Measurements from ENCODE around the gene VWA5B1.

- TF ChIP-seq CTCF (optimal IDR thresholded peaks at IDR 0.05 in 1 of 3, IDR thresholded peaks at IDR 0.05 in 1 of 3, conservative IDR thresholded peaks at IDR 0.05 in 1 of 3; ENCODE audit: extremely low read depth in 1 of 3, insufficient read depth in 2 of 3, low read length in 3 of 3) (no peak), EZH2 (IDR thresholded peaks at IDR 0.05; ENCODE audit: low read length) (no peak)
These were observed 45.5 kb downstream of the VWA5B1 start for GRCh38 chr1:20336105-20336605.

Data from keratinocyte (primary cell).